Measurements from ENCODE around the gene RPS26.
"Not testable (repeated sequence)": the region's sequence is repeated elsewhere in the genome, so short reads cannot be mapped to it uniquely, and the experiment has no call there.

Gene RPS26

GRCh38 chr12:56021889-56022497, 19.7 kb upstream of the RPS26 start:
- no peak for DNase-seq

- DNase-seq, result no peak
Observed at GRCh38 chr12:56028511-56029165, 13.1 kb upstream of the RPS26 start.

- DNase-seq, result no peak
Observed at GRCh38 chr12:56029166-56029519, 12.6 kb upstream of the RPS26 start.

DNA sequence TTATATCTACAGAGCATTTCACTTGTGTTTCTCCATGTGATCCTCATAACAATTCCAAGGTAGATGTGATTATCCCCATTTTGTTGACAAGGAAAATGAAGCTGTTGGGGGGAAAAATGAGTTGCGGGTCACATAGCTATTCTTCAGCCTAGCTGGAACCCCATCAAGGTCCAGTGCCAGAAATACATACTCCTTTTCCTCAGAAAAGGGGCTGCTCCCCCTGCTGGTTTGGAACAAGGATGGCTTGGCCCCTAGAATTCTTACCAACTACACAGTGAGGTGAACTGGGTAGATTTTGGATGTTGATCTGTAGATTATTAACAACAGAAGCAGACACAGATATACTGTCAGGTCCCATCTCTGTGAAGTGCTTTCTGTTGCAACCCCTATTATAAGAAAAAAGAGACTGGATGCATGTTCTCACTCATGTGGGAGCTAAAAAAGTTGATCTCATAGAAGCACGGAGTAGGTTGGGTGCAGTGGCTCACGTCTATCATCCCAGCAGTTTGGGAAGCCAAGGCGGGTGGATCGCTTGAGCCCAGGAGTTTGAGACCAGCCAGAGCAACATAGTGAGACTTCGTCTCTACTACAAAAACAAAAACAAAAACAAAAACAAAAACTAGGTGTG, 11.9 kb upstream of the RPS26 start:
- DNase-seq, result no peak

DNA sequence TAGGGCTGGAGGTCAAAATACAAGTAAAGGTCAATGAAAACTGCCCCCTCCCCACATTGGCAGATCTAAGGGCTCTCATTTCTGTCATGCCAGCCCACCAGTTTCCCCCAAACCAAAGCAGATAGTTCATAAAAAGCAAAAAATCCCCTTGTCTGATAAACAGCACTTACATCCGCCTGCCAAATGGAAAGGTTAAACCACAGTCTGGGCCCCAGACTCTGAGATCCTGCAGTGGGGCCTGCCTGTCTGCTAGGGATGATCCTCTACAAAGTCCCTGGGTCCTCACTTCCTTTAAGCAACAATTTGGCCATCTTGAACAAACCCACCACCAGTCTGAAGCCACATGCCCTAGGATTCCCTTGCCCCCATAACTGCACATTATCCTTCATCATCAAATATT, 9.7 kb upstream of the RPS26 start:
- DNase-seq, result no peak

DNA sequence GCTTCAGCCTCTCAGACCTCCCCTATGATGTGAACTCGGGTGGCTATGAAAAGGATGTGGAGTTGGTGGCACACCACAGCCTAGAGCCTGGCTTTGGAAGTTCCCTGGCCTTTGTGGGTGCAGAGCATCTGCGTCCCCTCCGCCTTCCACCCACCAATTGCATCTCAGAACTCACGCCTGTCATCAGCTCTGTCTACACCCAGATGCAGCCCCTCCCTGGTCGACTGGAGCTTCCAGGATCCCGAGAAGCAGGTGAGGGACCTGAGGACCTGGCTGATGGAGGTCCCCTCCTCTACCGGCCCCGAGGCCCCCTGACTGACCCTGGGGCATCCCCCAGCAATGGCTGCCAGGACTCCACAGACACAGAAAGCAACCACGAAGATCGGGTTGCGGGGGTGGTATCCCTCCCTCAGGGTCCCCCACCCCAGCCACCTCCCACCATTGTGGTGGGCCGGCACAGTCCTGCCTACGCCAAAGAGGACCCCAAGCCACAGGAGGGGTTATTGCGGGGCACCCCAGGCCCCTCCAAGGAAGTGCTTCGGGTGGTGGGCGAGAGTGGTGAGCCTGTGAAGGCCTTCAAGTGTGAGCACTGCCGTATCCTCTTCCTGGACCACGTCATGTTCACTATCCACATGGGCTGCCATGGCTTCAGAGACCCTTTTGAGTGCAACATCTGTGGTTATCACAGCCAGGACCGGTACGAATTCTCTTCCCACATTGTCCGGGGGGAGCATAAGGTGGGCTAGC, 7.0 kb upstream of the RPS26 start:
- DNase-seq, result no peak

- DNase-seq, result no peak
Observed at GRCh38 chr12:56037161-56037560, 4.6 kb upstream of the RPS26 start.

DNA sequence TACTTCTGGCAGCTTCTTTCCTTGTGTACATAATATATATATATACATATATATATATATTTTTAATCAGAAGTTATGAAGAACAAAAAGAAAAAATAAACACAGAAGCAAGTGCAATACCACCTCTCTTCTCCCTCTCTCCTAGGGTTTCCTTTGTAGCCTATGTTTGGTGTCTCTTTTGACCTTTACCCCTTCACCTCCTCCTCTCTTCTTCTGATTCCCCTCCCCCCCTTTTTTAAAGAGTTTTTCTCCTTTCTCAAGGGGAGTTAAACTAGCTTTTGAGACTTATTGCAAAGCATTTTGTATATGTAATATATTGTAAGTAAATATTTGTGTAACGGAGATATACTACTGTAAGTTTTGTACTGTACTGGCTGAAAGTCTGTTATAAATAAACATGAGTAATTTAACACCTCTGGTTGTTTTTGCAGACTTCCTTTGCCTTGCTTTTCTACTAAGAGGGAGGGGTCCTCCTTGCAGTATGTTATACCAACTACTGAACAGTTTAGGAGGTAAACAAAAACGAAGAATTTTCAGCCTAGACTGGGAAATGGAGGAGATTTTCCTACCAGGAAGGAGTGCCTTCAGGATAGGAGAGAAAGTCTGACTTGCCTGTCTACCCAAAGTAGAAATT, 3.6 kb upstream of the RPS26 start:
- DNase-seq, result no peak

- DNase-seq, result no peak
Observed at GRCh38 chr12:56040151-56040550, 1.6 kb upstream of the RPS26 start.

DNA sequence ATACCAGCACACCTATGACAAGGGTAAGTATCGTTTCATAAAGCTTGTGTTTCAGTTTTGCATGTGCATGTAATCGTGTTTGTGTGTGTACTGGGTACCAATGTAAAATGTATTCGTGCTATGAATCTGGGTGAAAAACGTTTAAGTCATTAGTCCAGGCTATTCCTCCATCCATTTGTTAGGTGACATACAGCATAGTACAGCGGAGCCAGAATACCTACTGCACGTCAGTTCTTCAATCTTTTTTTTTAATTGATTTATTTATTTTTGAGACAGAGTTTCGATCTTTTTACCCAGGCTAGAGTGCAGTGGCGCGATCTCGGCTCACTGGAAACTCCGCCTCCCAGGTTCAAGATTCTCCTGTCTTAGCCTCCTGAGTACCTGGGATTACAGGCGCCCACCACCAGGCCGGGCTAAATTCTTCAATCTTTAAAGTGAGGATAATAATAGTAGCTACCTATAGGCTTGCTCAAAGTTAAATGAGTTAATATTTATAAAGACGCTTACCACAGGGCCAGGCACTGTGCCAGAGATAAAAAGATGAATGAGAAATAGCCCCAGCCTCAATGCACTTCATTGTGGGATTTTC, 661 bp upstream of the RPS26 start:
- DNase-seq, result no peak

DNA sequence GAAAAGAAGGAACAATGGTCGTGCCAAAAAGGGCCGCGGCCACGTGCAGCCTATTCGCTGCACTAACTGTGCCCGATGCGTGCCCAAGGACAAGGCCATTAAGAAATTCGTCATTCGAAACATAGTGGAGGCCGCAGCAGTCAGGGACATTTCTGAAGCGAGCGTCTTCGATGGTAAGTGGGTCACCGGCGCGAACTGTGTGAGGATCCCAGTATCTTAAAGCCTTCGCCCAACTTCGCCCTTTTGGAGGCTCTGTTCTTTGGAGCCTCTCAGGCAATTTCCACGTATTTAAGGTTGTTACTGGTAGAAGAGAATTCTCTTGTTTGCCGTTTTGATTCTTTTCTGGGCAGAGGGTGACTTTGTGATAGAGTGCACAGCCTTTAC, 704 bp downstream of the RPS26 start:
- DNase-seq, result not testable (repeated sequence)

GRCh38 chr12:56042843-56043242, 1.1 kb downstream of the RPS26 start:
- no peak for DNase-seq

GRCh38 chr12:56046027-56046780, 4.5 kb downstream of the RPS26 start:
- no peak for DNase-seq

- DNase-seq, result no peak
Observed at GRCh38 chr12:56053407-56053893, 11.7 kb downstream of the RPS26 start.

- DNase-seq, result not testable (repeated sequence)
Observed at GRCh38 chr12:56059964-56060363, 18.2 kb downstream of the RPS26 start.

- DNase-seq, result no peak
Observed at GRCh38 chr12:56061982-56062381, 20.3 kb downstream of the RPS26 start.

DNA sequence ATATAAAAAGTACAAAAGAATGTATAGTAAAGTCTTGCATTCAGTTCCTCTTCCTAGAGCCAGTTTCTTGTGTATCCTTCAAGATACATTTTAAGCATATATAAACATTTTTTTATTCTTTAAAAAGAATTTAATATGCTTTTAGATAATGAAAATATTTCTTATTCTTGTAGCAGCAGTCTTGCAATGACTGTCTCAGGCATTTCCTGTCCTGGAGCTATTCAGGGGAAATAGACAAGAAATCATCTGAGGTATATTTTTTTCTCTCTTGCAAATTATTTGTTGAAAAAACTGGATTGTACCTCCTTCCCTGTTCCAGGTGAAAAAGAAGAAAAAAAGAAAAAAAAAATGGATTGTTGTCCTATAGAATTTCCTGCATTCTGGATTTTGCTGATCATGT, 21.3 kb downstream of the RPS26 start:
- no peak for DNase-seq

DNA sequence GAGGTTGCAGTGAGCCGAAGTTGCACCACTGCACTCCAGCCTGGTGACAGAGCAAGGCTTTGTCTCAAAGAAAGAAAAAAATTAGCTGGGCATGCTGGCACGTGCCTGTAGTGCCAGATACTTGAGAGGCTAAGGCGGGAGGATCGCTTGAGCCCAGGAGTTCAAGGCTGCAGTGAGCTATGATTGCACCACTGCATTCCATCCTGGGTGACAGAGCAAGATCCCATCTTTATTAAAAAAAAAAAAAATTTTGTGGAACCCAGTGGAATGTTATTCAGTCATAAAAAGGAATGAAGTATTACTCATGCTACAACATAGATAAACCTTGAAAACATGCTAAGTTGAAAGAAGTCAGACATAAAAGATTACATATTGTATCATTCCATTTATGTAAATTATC, 29.9 kb downstream of the RPS26 start:
- DNase-seq, result no peak

GRCh38 chr12:56074396-56074795, 32.7 kb downstream of the RPS26 start:
- DNase-seq, result no peak

DNA sequence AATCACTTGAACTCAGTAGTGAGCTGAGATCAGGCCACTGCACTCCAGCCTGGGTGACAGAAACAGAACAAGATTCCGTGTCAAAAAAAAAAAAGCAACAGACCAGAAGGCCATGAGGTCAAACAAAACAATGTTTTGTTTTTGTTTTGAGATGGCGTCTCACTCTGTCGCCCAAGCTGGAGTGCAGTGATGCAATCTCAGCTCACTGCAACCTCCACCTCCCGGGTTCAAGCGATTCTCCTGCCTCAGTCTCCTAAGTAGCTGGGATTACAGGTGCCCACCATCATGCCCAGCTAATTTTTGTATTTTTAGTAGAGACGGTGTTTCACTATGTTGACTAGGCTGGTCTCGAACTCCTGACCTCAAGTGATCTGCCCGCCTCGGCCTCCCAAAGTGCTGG, 36.2 kb downstream of the RPS26 start:
- not testable (repeated sequence) for DNase-seq

- no peak for DNase-seq
Observed at GRCh38 chr12:56078427-56078826, 36.7 kb downstream of the RPS26 start.
